HEK293 (cell line): ENCODE data around the gene MBD5.

ENCODE experiments used
- CTCF ChIP-seq: fragments of 450-650 bp; formaldehyde crosslinking; IDR thresholded peaks from 2 replicates; pipeline ENCODE4 v1.5.1; 2016; ENCODE audit warnings: missing biosample characterization, missing genetic modification characterization
- KLF10 ChIP-seq: fragments of 450-650 bp; IDR thresholded peaks from 2 replicates; pipeline ENCODE4 v1.5.1; 2018; ENCODE audit warnings: missing biosample characterization, mild to moderate bottlenecking, missing genetic modification characterization
- SALL2 ChIP-seq: fragments of 450-650 bp; formaldehyde crosslinking; IDR thresholded peaks from 2 replicates; pipeline ENCODE4 v1.5.0; 2017; ENCODE audit warnings: missing biosample characterization, mild to moderate bottlenecking, missing genetic modification characterization, borderline replicate concordance
- SETDB1 ChIP-seq: IDR thresholded peaks from one replicate; pipeline ENCODE4 v1.6.1; 2017; ENCODE audit warnings: mild to moderate bottlenecking, low read length, moderate library complexity, mixed read lengths; ENCODE audit not compliant: insufficient read length
- YY2 ChIP-seq: fragments of 450-650 bp; formaldehyde crosslinking; IDR thresholded peaks from 2 replicates; pipeline ENCODE4 v1.5.1; 2016; ENCODE audit warnings: missing biosample characterization, missing genetic modification characterization
- ZBTB20 ChIP-seq: fragments of 450-650 bp; formaldehyde crosslinking; IDR thresholded peaks from 2 replicates; pipeline ENCODE4 v1.5.1; 2016; ENCODE audit warnings: missing biosample characterization, missing genetic modification characterization
- ZNF169 ChIP-seq: fragments of 450-650 bp; formaldehyde crosslinking; IDR thresholded peaks from 2 replicates; pipeline ENCODE4 v1.5.1; 2016; ENCODE audit warnings: missing biosample characterization, missing genetic modification characterization
- ZNF555 ChIP-seq: fragments of 450-650 bp; formaldehyde crosslinking; conservative IDR thresholded peaks from 2 replicates; pipeline ENCODE4 v1.5.1; 2017; ENCODE audit warnings: missing biosample characterization, mild to moderate bottlenecking, missing genetic modification characterization, inconsistent platforms
- ZNF600 ChIP-seq: fragments of 450-650 bp; formaldehyde crosslinking; IDR thresholded peaks from 2 replicates; pipeline ENCODE4 v1.5.1; 2016; ENCODE audit warnings: missing biosample characterization, missing genetic modification characterization
- ZNF623 ChIP-seq: fragments of 450-650 bp; formaldehyde crosslinking; IDR thresholded peaks from 2 replicates; pipeline ENCODE4 v1.5.1; 2016; ENCODE audit warnings: missing biosample characterization, missing genetic modification characterization
- ZNF704 ChIP-seq: fragments of 450-650 bp; formaldehyde crosslinking; IDR thresholded peaks from 2 replicates; pipeline ENCODE4 v1.5.1; 2016; ENCODE audit warnings: missing biosample characterization, missing genetic modification characterization
- ZNF792 ChIP-seq: fragments of 450-650 bp; formaldehyde crosslinking; IDR thresholded peaks from 2 replicates; pipeline ENCODE4 v1.5.1; 2016; ENCODE audit warnings: missing biosample characterization, missing genetic modification characterization
- ZNF837 ChIP-seq: fragments of 450-650 bp; formaldehyde crosslinking; IDR thresholded peaks from 2 replicates; pipeline ENCODE4 v1.5.1; 2016; ENCODE audit warnings: missing biosample characterization, missing genetic modification characterization

DNA sequence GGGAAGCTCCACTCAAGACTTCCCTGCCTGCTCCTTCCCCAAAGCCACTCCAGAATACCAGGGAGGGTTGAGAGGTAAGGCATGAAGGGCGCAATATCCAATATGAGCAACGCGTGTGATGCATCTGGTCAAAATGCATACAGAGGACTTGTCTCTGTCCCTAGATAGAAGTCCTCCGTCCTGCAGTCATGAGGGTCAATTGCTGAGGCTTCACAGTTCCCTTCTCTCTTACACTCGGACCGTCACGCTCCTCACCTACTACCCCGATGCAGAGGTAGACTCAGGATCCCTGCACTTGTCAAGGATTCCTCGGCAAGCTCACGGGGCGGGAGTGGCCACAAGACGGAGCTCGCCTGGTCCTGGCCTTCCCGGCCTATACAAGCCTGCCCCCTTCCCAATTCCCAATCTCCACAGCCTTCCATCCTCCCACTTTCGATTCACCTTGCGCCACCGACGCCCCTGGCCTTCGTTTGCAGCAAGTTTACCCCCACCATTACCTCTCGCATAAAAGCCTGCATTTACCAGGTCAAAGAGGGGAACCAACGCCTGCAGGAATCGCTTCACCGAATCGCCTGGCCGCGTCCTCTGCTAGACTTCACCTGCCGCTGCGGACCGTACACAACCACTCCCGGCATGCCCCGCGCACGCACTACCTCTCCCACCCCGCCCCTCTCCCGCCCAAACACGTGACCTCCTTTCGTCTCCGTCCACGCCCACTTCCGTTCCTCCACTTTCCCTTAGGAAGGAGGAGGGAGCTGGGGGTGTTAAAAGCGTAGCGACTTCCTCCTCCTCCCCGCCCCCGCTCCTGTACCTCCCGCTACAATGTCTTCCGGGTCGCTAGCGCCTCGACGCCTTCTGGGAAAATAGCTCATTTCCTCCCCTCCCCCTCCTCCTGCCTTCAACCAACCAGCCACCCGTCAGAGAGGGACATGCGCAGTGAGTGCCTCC lies 506 bp upstream of the MBD5 start, which contains the start of gene ORC4:
- TF ChIP-seq CTCF (peak; percentile 100), YY2 (tag by site-specific recombination) (no peak), ZNF837 (tag by site-specific recombination) (no peak), SETDB1 (no peak), KLF10 (tag by site-specific recombination) (peak; percentile 81), SALL2 (tag by site-specific recombination) (no peak), ZNF623 (no peak), ZNF792 (tag by site-specific recombination) (0 out of 2 replicates have a peak, but pooled peaks have one; percentile 51), ZNF169 (tag by site-specific recombination) (no peak), ZNF704 (tag by site-specific recombination) (no peak), ZNF600 (tag by site-specific recombination) (peak; percentile 95), ZBTB20 (tag by site-specific recombination) (peak; percentile 37; the same call in 1 of the 2 replicates), ZNF555 (tag by site-specific recombination) (no peak)
